Measurements from ENCODE around the gene SDK1.

DNA sequence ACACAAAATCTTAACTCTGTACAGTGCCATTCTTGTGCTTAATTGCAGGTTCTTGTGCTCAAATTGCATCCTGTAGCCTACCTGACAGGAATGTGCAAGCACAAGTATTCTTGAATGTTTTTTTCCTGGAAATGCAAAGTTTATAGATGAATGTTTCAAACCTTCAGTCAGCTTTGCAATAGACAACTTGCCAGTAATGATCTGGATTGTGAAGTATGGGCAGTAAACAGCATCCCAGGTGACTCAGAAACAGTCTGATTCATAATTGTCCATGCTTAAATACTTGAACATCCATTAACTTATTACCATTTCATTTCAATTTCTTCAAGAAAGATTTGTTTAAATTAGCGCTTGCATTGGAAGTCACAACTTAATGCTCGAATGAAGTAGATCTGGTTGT, 347.2 kb downstream of the SDK1 start:
- no peak for TF ChIP-seq ARNT (IDR thresholded peaks at IDR 0.05)
- TF ChIP-seq ELF4 (IDR thresholded peaks at IDR 0.05): no peak
- TF ChIP-seq L3MBTL2 (conservative IDR thresholded peaks at IDR 0.05): no peak
- TF ChIP-seq FOXK2 (IDR thresholded peaks at IDR 0.05): no peak
- TF ChIP-seq NFRKB (IDR thresholded peaks at IDR 0.05): no peak
- TF ChIP-seq ZNF384 (IDR thresholded peaks at IDR 0.05): no peak
- no peak for TF ChIP-seq FOXA1 (IDR thresholded peaks at IDR 0.05)
- no peak for TF ChIP-seq TARDBP (IDR thresholded peaks at IDR 0.05)
- TF ChIP-seq LEF1 (IDR thresholded peaks at IDR 0.05; ENCODE audit: borderline replicate concordance): no peak
- no peak for TF ChIP-seq CTBP1 (IDR thresholded peaks at IDR 0.05; ENCODE audit: borderline replicate concordance)
- TF ChIP-seq SP1 (IDR thresholded peaks at IDR 0.05): no peak
